Activated naive CD8-positive, alpha-beta T cell treated with anti-CD3 and anti-CD28 coated beads for 36 hours (primary cell): ENCODE results near the gene SMYD4. TPM values are rescaled to one million over a fixed set of nuclear protein-coding genes. Genes with fewer than 3 reads are reported as not detected.
A peak's percentile ranks its signal among the peaks of the same experiment; 100 is the strongest.
"Not testable (repeated sequence)": the region's sequence is repeated elsewhere in the genome, so short reads cannot be mapped to it uniquely, and the experiment has no call there.

Experiments used
- DNase-seq: peaks from one replicate; pipeline ENCODE4 v3.0.0; 2021
- H3K27ac Mint-ChIP-seq: one replicate; pipeline ENCODE4 v1.8.0; 2022; ENCODE audit warnings: mild to moderate bottlenecking, moderate library complexity, mixed read lengths
- H3K27me3 Mint-ChIP-seq: one replicate; pipeline ENCODE4 v1.8.0; 2022; ENCODE audit warnings: mild to moderate bottlenecking, mixed read lengths
- H3K36me3 Mint-ChIP-seq: one replicate; pipeline ENCODE4 v1.8.0; 2021; ENCODE audit warnings: mild to moderate bottlenecking, mixed read lengths
- H3K4me1 Mint-ChIP-seq: one replicate; pipeline ENCODE4 v1.8.0; 2021; ENCODE audit warnings: mixed read lengths
- H3K4me3 Mint-ChIP-seq: one replicate; pipeline ENCODE4 v1.8.0; 2022; ENCODE audit warnings: mild to moderate bottlenecking, moderate library complexity, mixed read lengths
- H3K9me3 Mint-ChIP-seq: one replicate; pipeline ENCODE4 v1.8.0; 2022; ENCODE audit warnings: mixed read lengths
- total RNA-seq, 2 experiments: library from RNA; stranded (reverse); gene quantifications; one replicate each; pipeline ENCODE4 v1.2.3, GENCODE V29; 2021

The SMYD4 gene
- total RNA-seq, 2 experiments from 2014 or later = 20.0 to 21.0 TPM

GRCh38 chr17:1776857-1777256 is 52.8 kb downstream of the SMYD4 start:
- Mint-ChIP-seq H3K36me3 (peaks cover 3% of the 10 kb centered on the region), H3K4me1 (peaks cover 3% of the 10 kb centered on the region), H3K9me3 (no peaks in the 10 kb centered on the region), H3K4me3 (no peak overlapping the region), H3K27ac (no peak overlapping the region), H3K27me3 (no peaks in the 10 kb centered on the region)
- no peak for DNase-seq

GRCh38 chr17:1776328-1776727 is 53.4 kb downstream of the SMYD4 start:
- peaks cover 4% of the 10 kb centered on the region for H3K4me1 Mint-ChIP-seq
- DNase-seq = no peak
- H3K9me3 Mint-ChIP-seq = no peaks in the 10 kb centered on the region
- H3K4me3 Mint-ChIP-seq = no peak overlapping the region
- H3K27me3 Mint-ChIP-seq = no peaks in the 10 kb centered on the region
- no peak overlapping the region for H3K27ac Mint-ChIP-seq
- peaks cover 2% of the 10 kb centered on the region for H3K36me3 Mint-ChIP-seq

GRCh38 chr17:1774390-1775176 is 55.1 kb downstream of the SMYD4 start:
- Mint-ChIP-seq H3K27me3 (no peaks in the 10 kb centered on the region), H3K36me3 (peaks cover 2% of the 10 kb centered on the region), H3K9me3 (no peaks in the 10 kb centered on the region), H3K27ac (no peak overlapping the region), H3K4me3 (no peak overlapping the region), H3K4me1 (peaks cover 15% of the 10 kb centered on the region)
- no peak for DNase-seq

- peaks cover 18% of the 10 kb centered on the region for H3K4me1 Mint-ChIP-seq
- no peak overlapping the region for H3K27ac Mint-ChIP-seq
- H3K27me3 Mint-ChIP-seq = no peaks in the 10 kb centered on the region
- H3K4me3 Mint-ChIP-seq = no peak overlapping the region
- no peak for DNase-seq
- H3K9me3 Mint-ChIP-seq = no peaks in the 10 kb centered on the region
- peaks cover 2% of the 10 kb centered on the region for H3K36me3 Mint-ChIP-seq
Observed at GRCh38 chr17:1773696-1774181, 56.0 kb downstream of the SMYD4 start.

GRCh38 chr17:1773000-1773695 is 56.6 kb downstream of the SMYD4 start:
- peak overlapping the region; percentile 70 for H3K27ac Mint-ChIP-seq
- H3K4me3 Mint-ChIP-seq, H3K36me3 Mint-ChIP-seq, DNase-seq, H3K9me3 Mint-ChIP-seq, H3K27me3 Mint-ChIP-seq: not testable (repeated sequence)
- peaks cover 18% of the 10 kb centered on the region for H3K4me1 Mint-ChIP-seq

GRCh38 chr17:1769822-1770477 is 59.8 kb downstream of the SMYD4 start:
- Mint-ChIP-seq H3K27ac (peak overlapping the region; percentile 69), H3K4me1 (peaks cover 22% of the 10 kb centered on the region), H3K27me3 (no peaks in the 10 kb centered on the region), H3K36me3 (no peaks in the 10 kb centered on the region), H3K9me3 (no peaks in the 10 kb centered on the region), H3K4me3 (no peak overlapping the region)
- DNase-seq = no peak

- H3K4me3 Mint-ChIP-seq = no peak overlapping the region
- H3K9me3 Mint-ChIP-seq = no peaks in the 10 kb centered on the region
- peaks cover 34% of the 10 kb centered on the region for H3K4me1 Mint-ChIP-seq
- no peaks in the 10 kb centered on the region for H3K27me3 Mint-ChIP-seq
- H3K27ac Mint-ChIP-seq = no peak overlapping the region
- peaks cover 2% of the 10 kb centered on the region for H3K36me3 Mint-ChIP-seq
- no peak for DNase-seq
Observed at GRCh38 chr17:1767358-1767757, 62.3 kb downstream of the SMYD4 start.

- DNase-seq = no peak
- H3K4me3 Mint-ChIP-seq = no peak overlapping the region
- peaks cover 38% of the 10 kb centered on the region for H3K4me1 Mint-ChIP-seq
- H3K36me3 Mint-ChIP-seq = peaks cover 2% of the 10 kb centered on the region
- no peak overlapping the region for H3K27ac Mint-ChIP-seq
- H3K27me3 Mint-ChIP-seq = no peaks in the 10 kb centered on the region
- H3K9me3 Mint-ChIP-seq = no peaks in the 10 kb centered on the region
Observed at GRCh38 chr17:1766382-1767135, 63.1 kb downstream of the SMYD4 start.

- no peak overlapping the region for H3K27ac Mint-ChIP-seq
- H3K4me1 Mint-ChIP-seq = peaks cover 31% of the 10 kb centered on the region
- peaks cover 2% of the 10 kb centered on the region for H3K36me3 Mint-ChIP-seq
- H3K27me3 Mint-ChIP-seq = no peaks in the 10 kb centered on the region
- H3K9me3 Mint-ChIP-seq = no peaks in the 10 kb centered on the region
- no peak for DNase-seq
- no peak overlapping the region for H3K4me3 Mint-ChIP-seq
Observed at GRCh38 chr17:1765576-1765975, 64.1 kb downstream of the SMYD4 start.

GRCh38 chr17:1764705-1765104 is 65.0 kb downstream of the SMYD4 start:
- DNase-seq, H3K9me3 Mint-ChIP-seq, H3K36me3 Mint-ChIP-seq, H3K27me3 Mint-ChIP-seq, H3K4me3 Mint-ChIP-seq: not testable (repeated sequence)
- peaks cover 27% of the 10 kb centered on the region for H3K4me1 Mint-ChIP-seq
- peak overlapping the region; percentile 68 for H3K27ac Mint-ChIP-seq

GRCh38 chr17:1764284-1764683 is 65.4 kb downstream of the SMYD4 start:
- H3K27me3 Mint-ChIP-seq = no peaks in the 10 kb centered on the region
- H3K4me1 Mint-ChIP-seq = peaks cover 23% of the 10 kb centered on the region
- peak overlapping the region; percentile 68 for H3K27ac Mint-ChIP-seq
- peaks cover 2% of the 10 kb centered on the region for H3K36me3 Mint-ChIP-seq
- H3K4me3 Mint-ChIP-seq = no peak overlapping the region
- no peaks in the 10 kb centered on the region for H3K9me3 Mint-ChIP-seq
- peak; percentile 50 for DNase-seq

- Mint-ChIP-seq H3K36me3 (peaks cover 2% of the 10 kb centered on the region), H3K27ac (peak overlapping the region; percentile 69), H3K27me3 (no peaks in the 10 kb centered on the region), H3K4me1 (peaks cover 22% of the 10 kb centered on the region), H3K4me3 (no peak overlapping the region), H3K9me3 (no peaks in the 10 kb centered on the region)
- DNase-seq = no peak
Observed at GRCh38 chr17:1762901-1763898, 66.5 kb downstream of the SMYD4 start.

GRCh38 chr17:1762233-1762900 is 67.3 kb downstream of the SMYD4 start:
- Mint-ChIP-seq H3K27ac (no peak overlapping the region), H3K36me3 (peaks cover 2% of the 10 kb centered on the region), H3K27me3 (no peaks in the 10 kb centered on the region), H3K9me3 (no peaks in the 10 kb centered on the region), H3K4me3 (no peak overlapping the region), H3K4me1 (peaks cover 19% of the 10 kb centered on the region)
- DNase-seq = no peak
